Smooth muscle cell (in vitro differentiated cells): ENCODE results near the gene CYP27A1. TPM values are rescaled to one million over a fixed set of nuclear protein-coding genes. Genes with fewer than 3 reads are reported as not detected.

Experiments
- DNase-seq: peaks from one replicate; lab custom pipeline; 2025; ENCODE audit not compliant: unreplicated experiment; lab: John Stamatoyannopoulos, UW
- H2AFZ ChIP-seq: fragments of 200-600 bp; sonication (generic); 2 replicates; pipeline ENCODE4 v1.6.0; 2016; ENCODE audit warnings: antibody characterized with exemption, low read depth, mild to moderate bottlenecking
- H3F3A ChIP-seq: fragments of 200-600 bp; sonication (generic); 2 replicates; pipeline ENCODE4 v1.6.0; 2017; ENCODE audit warnings: antibody characterized with exemption, low read depth
- H3K27ac ChIP-seq: fragments of 200-600 bp; sonication (generic); 2 replicates; pipeline ENCODE4 v1.5.1; 2016; ENCODE audit warnings: low read depth, mild to moderate bottlenecking
- H3K27me3 ChIP-seq: fragments of 200-600 bp; sonication (generic); 2 replicates; pipeline ENCODE4 v1.6.1; 2016; ENCODE audit warnings: low read depth, mild to moderate bottlenecking
- H3K36me3 ChIP-seq: fragments of 200-600 bp; sonication (generic); 2 replicates; pipeline ENCODE4 v1.5.1; 2016; ENCODE audit warnings: low read depth
- H3K4me1 ChIP-seq: fragments of 200-600 bp; sonication (generic); 2 replicates; pipeline ENCODE4 v1.5.1; 2016; ENCODE audit warnings: low read depth
- H3K4me2 ChIP-seq: fragments of 200-600 bp; sonication (generic); 2 replicates; pipeline ENCODE4 v1.6.0; 2016; ENCODE audit warnings: mild to moderate bottlenecking
- H3K4me3 ChIP-seq: fragments of 200-600 bp; sonication (generic); 2 replicates; pipeline ENCODE4 v1.5.1; 2016; ENCODE audit warnings: mild to moderate bottlenecking
- H3K79me2 ChIP-seq: fragments of 200-600 bp; sonication (generic); 2 replicates; pipeline ENCODE4 v1.6.0; 2016; ENCODE audit warnings: low read depth, mild to moderate bottlenecking
- H3K9ac ChIP-seq: fragments of 200-600 bp; sonication (generic); 2 replicates; pipeline ENCODE4 v1.6.0; 2016; ENCODE audit warnings: low read depth
- H3K9me3 ChIP-seq: fragments of 200-600 bp; sonication (generic); replicated peaks from 2 replicates; pipeline ENCODE4 v1.5.1; 2016; ENCODE audit warnings: low read depth
- H4K20me1 ChIP-seq: fragments of 200-600 bp; sonication (generic); 2 replicates; pipeline ENCODE4 v1.6.0; 2016; ENCODE audit warnings: low read depth
- CTCF ChIP-seq: fragments of 200-600 bp; sonication (generic); IDR thresholded peaks from 2 replicates; pipeline ENCODE4 v1.5.1; 2017; ENCODE audit warnings: borderline replicate concordance, mild to moderate bottlenecking, antibody characterized with exemption; ENCODE audit not compliant: insufficient read depth, poor library complexity, severe bottlenecking
- WGBS: methylation state at CpG from one replicate; pipeline ENCODE4 v1.1.7; 2016; ENCODE audit warnings: low lambda C conversion rate; 5-methylcytosine and 5-hydroxymethylcytosine counted together
- polyA plus RNA-seq: library from polyadenylated mRNA; unstranded; fragments of >200 nt; fragmentation: Nextera tagmentation; extraction: Ambion mirVana; gene quantifications from 2 replicates; pipeline ENCODE4 v1.2.1, GENCODE V29; 2016
- total RNA-seq: library from RNA; depleted of rRNA; stranded (reverse); fragments of >200 nt; gene quantifications from 2 replicates; pipeline ENCODE4 v1.2.3, GENCODE V29; 2014

CYP27A1 gene
- total and polyA plus RNA-seq, 2 experiments from 2014 or later, result 11.2 to 11.5 TPM

GRCh38 chr2:218813771-218814460, 32.0 kb downstream of the CYP27A1 start:
- Histone ChIP-seq H3K9me3 (no peaks in the 10 kb centered on the region), H3K4me1 (no peaks in the 10 kb centered on the region), H2AFZ (no peak overlapping the region), H3K4me2 (no peak overlapping the region), H3K27ac (no peak overlapping the region), H3F3A (no peaks in the 10 kb centered on the region), H3K36me3 (no peaks in the 10 kb centered on the region), H4K20me1 (no peaks in the 10 kb centered on the region), H3K4me3 (no peak overlapping the region), H3K79me2 (no peaks in the 10 kb centered on the region), H3K9ac (no peak overlapping the region), H3K27me3 (no peaks in the 10 kb centered on the region)
- 92% methylated on average over 11 of the region's 11 CpGs for WGBS
- DNase-seq, result no peak
- TF ChIP-seq CTCF, result no peak

- H3K27ac ChIP-seq, result no peak overlapping the region
- H3K9me3 ChIP-seq, result no peaks in the 10 kb centered on the region
- no peaks in the 10 kb centered on the region for H3K27me3 ChIP-seq
- H3K36me3 ChIP-seq, result no peaks in the 10 kb centered on the region
- no peaks in the 10 kb centered on the region for H3K4me1 ChIP-seq
- WGBS, result 96% methylated on average over 13 of the region's 13 CpGs
- no peak for TF ChIP-seq CTCF
- no peak overlapping the region for H2AFZ ChIP-seq
- H3K79me2 ChIP-seq, result no peaks in the 10 kb centered on the region
- no peaks in the 10 kb centered on the region for H3F3A ChIP-seq
- H4K20me1 ChIP-seq, result no peaks in the 10 kb centered on the region
- H3K4me3 ChIP-seq, result no peak overlapping the region
- no peak overlapping the region for H3K4me2 ChIP-seq
- H3K9ac ChIP-seq, result no peak overlapping the region
- DNase-seq, result no peak
Observed at GRCh38 chr2:218814540-218815243, 32.7 kb downstream of the CYP27A1 start.

GRCh38 chr2:218815244-218815637, 33.3 kb downstream of the CYP27A1 start:
- no peak for TF ChIP-seq CTCF
- Histone ChIP-seq H4K20me1 (no peaks in the 10 kb centered on the region), H3F3A (no peaks in the 10 kb centered on the region), H3K4me1 (no peaks in the 10 kb centered on the region), H3K27me3 (no peaks in the 10 kb centered on the region), H3K79me2 (no peaks in the 10 kb centered on the region), H3K27ac (no peak overlapping the region), H3K4me3 (no peak overlapping the region), H2AFZ (no peak overlapping the region), H3K4me2 (no peak overlapping the region), H3K9me3 (no peaks in the 10 kb centered on the region), H3K9ac (no peak overlapping the region), H3K36me3 (no peaks in the 10 kb centered on the region)
- no peak for DNase-seq
- 94% methylated on average over 5 of the region's 5 CpGs for WGBS

- no peaks in the 10 kb centered on the region for H3K27me3 ChIP-seq
- H3K9ac ChIP-seq, result no peak overlapping the region
- no peak for DNase-seq
- no peak overlapping the region for H3K27ac ChIP-seq
- no peaks in the 10 kb centered on the region for H3K4me1 ChIP-seq
- no peak overlapping the region for H3K4me3 ChIP-seq
- H3K36me3 ChIP-seq, result no peaks in the 10 kb centered on the region
- H2AFZ ChIP-seq, result no peak overlapping the region
- no peaks in the 10 kb centered on the region for H4K20me1 ChIP-seq
- H3K9me3 ChIP-seq, result no peaks in the 10 kb centered on the region
- no peak for TF ChIP-seq CTCF
- H3F3A ChIP-seq, result no peaks in the 10 kb centered on the region
- no peak overlapping the region for H3K4me2 ChIP-seq
- no peaks in the 10 kb centered on the region for H3K79me2 ChIP-seq
- 96% methylated on average over 4 of the region's 4 CpGs for WGBS
Observed at GRCh38 chr2:218815649-218816048, 33.7 kb downstream of the CYP27A1 start.
